Measurements from ENCODE around the gene DGKB. TPM values are rescaled to one million over a fixed set of nuclear protein-coding genes. Genes with fewer than 3 reads are reported as not detected.

Gene DGKB
- total RNA-seq, 2 experiments from 2014 or later = not detected

- no peak overlapping the region for H3K4me3 Mint-ChIP-seq
Measured at GRCh38 chr7:14666913-14667312, 235.6 kb downstream of the DGKB start.

GRCh38 chr7:14666304-14666703 lies 236.2 kb downstream of the DGKB start:
- POLR2A ChIA-PET = no interaction called here

More at GRCh38 chr7:14666913-14667312, 235.6 kb downstream of the DGKB start:
- CTCF ChIA-PET = no interaction called here
- Mint-ChIP-seq H3K4me1 (no peaks in the 10 kb centered on the region), H3K27ac (no peak overlapping the region), H3K27me3 (no peaks in the 10 kb centered on the region), H3K36me3 (ENCODE audit: low read depth) (no peaks in the 10 kb centered on the region), H3K9me3 (no peaks in the 10 kb centered on the region)
- no peak for DNase-seq
- POLR2A ChIA-PET = no interaction called here

GRCh38 chr7:14639801-14640200 lies 262.8 kb downstream of the DGKB start:
- Mint-ChIP-seq H3K4me1 (no peaks in the 10 kb centered on the region), H3K4me3 (no peak overlapping the region), H3K9me3 (peaks cover 6% of the 10 kb centered on the region), H3K27ac (no peak overlapping the region), H3K27me3 (no peaks in the 10 kb centered on the region), H3K36me3 (ENCODE audit: low read depth) (no peaks in the 10 kb centered on the region)
- DNase-seq = no peak
- ChIA-PET CTCF (no interaction called here), POLR2A (no interaction called here)

More at GRCh38 chr7:14666304-14666703, 236.2 kb downstream of the DGKB start:
- Mint-ChIP-seq H3K4me3 (no peak overlapping the region), H3K27me3 (no peaks in the 10 kb centered on the region), H3K4me1 (no peaks in the 10 kb centered on the region), H3K36me3 (ENCODE audit: low read depth) (no peaks in the 10 kb centered on the region), H3K27ac (no peak overlapping the region), H3K9me3 (no peaks in the 10 kb centered on the region)
- CTCF ChIA-PET = no interaction called here
- no peak for DNase-seq

GRCh38 chr7:14639329-14639728 lies 263.2 kb downstream of the DGKB start:
- Mint-ChIP-seq H3K27me3 (no peaks in the 10 kb centered on the region), H3K27ac (no peak overlapping the region), H3K9me3 (peaks cover 6% of the 10 kb centered on the region), H3K4me1 (no peaks in the 10 kb centered on the region), H3K36me3 (ENCODE audit: low read depth) (no peaks in the 10 kb centered on the region), H3K4me3 (no peak overlapping the region)
- POLR2A ChIA-PET = no interaction called here
- no peak for DNase-seq
- CTCF ChIA-PET = no interaction called here

- Mint-ChIP-seq H3K27me3 (no peaks in the 10 kb centered on the region), H3K4me1 (no peaks in the 10 kb centered on the region), H3K4me3 (no peak overlapping the region), H3K9me3 (peaks cover 2% of the 10 kb centered on the region), H3K36me3 (ENCODE audit: low read depth) (no peaks in the 10 kb centered on the region), H3K27ac (no peak overlapping the region)
- ChIA-PET CTCF (no interaction called here), POLR2A (no interaction called here)
- no peak for DNase-seq
Measured at GRCh38 chr7:14637968-14638367, 264.6 kb downstream of the DGKB start.

- no peak for DNase-seq
- Mint-ChIP-seq H3K36me3 (ENCODE audit: low read depth) (no peaks in the 10 kb centered on the region), H3K27me3 (no peaks in the 10 kb centered on the region), H3K27ac (no peak overlapping the region), H3K9me3 (no peaks in the 10 kb centered on the region), H3K4me1 (no peaks in the 10 kb centered on the region), H3K4me3 (no peak overlapping the region)
- ChIA-PET POLR2A (no interaction called here), CTCF (no interaction called here)
Measured at GRCh38 chr7:14635955-14636354, 266.6 kb downstream of the DGKB start.

GRCh38 chr7:14630048-14630447 lies 272.5 kb downstream of the DGKB start:
- ChIA-PET CTCF (no interaction called here), POLR2A (no interaction called here)
- Mint-ChIP-seq H3K27me3 (no peaks in the 10 kb centered on the region), H3K4me1 (no peaks in the 10 kb centered on the region), H3K27ac (no peak overlapping the region), H3K9me3 (no peaks in the 10 kb centered on the region), H3K36me3 (ENCODE audit: low read depth) (no peaks in the 10 kb centered on the region), H3K4me3 (no peak overlapping the region)
- DNase-seq = no peak

GRCh38 chr7:14628516-14628915 lies 274.0 kb downstream of the DGKB start:
- no peak overlapping the region for H3K27ac Mint-ChIP-seq
- no peak for DNase-seq
- H3K4me1 Mint-ChIP-seq = no peaks in the 10 kb centered on the region
- POLR2A ChIA-PET = no interaction called here
- no peak overlapping the region for H3K4me3 Mint-ChIP-seq
- H3K36me3 Mint-ChIP-seq (ENCODE audit: low read depth) = no peaks in the 10 kb centered on the region
- CTCF ChIA-PET = no interaction called here
- H3K9me3 Mint-ChIP-seq = no peaks in the 10 kb centered on the region
- no peaks in the 10 kb centered on the region for H3K27me3 Mint-ChIP-seq

GRCh38 chr7:14626076-14626475 lies 276.5 kb downstream of the DGKB start:
- POLR2A ChIA-PET = no interaction called here
- no peaks in the 10 kb centered on the region for H3K4me1 Mint-ChIP-seq
- no peaks in the 10 kb centered on the region for H3K36me3 Mint-ChIP-seq (ENCODE audit: low read depth)
- DNase-seq = no peak
- H3K27me3 Mint-ChIP-seq = no peaks in the 10 kb centered on the region
- no peaks in the 10 kb centered on the region for H3K9me3 Mint-ChIP-seq
- H3K4me3 Mint-ChIP-seq = no peak overlapping the region
- no peak overlapping the region for H3K27ac Mint-ChIP-seq
- CTCF ChIA-PET = no interaction called here

GRCh38 chr7:14622559-14622958 lies 280.0 kb downstream of the DGKB start:
- POLR2A ChIA-PET = no interaction called here
- no peak overlapping the region for H3K27ac Mint-ChIP-seq
- CTCF ChIA-PET = no interaction called here
- no peaks in the 10 kb centered on the region for H3K27me3 Mint-ChIP-seq
- no peaks in the 10 kb centered on the region for H3K9me3 Mint-ChIP-seq
- no peaks in the 10 kb centered on the region for H3K4me1 Mint-ChIP-seq
- no peak overlapping the region for H3K4me3 Mint-ChIP-seq
- DNase-seq = no peak
- no peaks in the 10 kb centered on the region for H3K36me3 Mint-ChIP-seq (ENCODE audit: low read depth)

- POLR2A ChIA-PET = no interaction called here
Measured at GRCh38 chr7:14606101-14606500, 296.4 kb downstream of the DGKB start.

GRCh38 chr7:14604606-14605005 lies 297.9 kb downstream of the DGKB start:
- CTCF ChIA-PET = no interaction called here
- Mint-ChIP-seq H3K36me3 (ENCODE audit: low read depth) (no peaks in the 10 kb centered on the region), H3K9me3 (no peaks in the 10 kb centered on the region), H3K4me1 (no peaks in the 10 kb centered on the region), H3K27me3 (no peaks in the 10 kb centered on the region), H3K4me3 (no peak overlapping the region), H3K27ac (no peak overlapping the region)
- no peak for DNase-seq
- POLR2A ChIA-PET = no interaction called here

More at GRCh38 chr7:14606101-14606500, 296.4 kb downstream of the DGKB start:
- no peak for DNase-seq
- Mint-ChIP-seq H3K9me3 (no peaks in the 10 kb centered on the region), H3K4me1 (no peaks in the 10 kb centered on the region), H3K27ac (no peak overlapping the region), H3K27me3 (no peaks in the 10 kb centered on the region), H3K36me3 (ENCODE audit: low read depth) (no peaks in the 10 kb centered on the region), H3K4me3 (no peak overlapping the region)
- CTCF ChIA-PET = no interaction called here

- DNase-seq = no peak
- Mint-ChIP-seq H3K9me3 (no peaks in the 10 kb centered on the region), H3K27ac (no peak overlapping the region), H3K4me3 (no peak overlapping the region), H3K4me1 (no peaks in the 10 kb centered on the region), H3K27me3 (no peaks in the 10 kb centered on the region), H3K36me3 (ENCODE audit: low read depth) (no peaks in the 10 kb centered on the region)
- POLR2A ChIA-PET = no interaction called here
- CTCF ChIA-PET = no interaction called here
Measured at GRCh38 chr7:14602851-14603250, 299.7 kb downstream of the DGKB start.

GRCh38 chr7:14600766-14601367 lies 301.7 kb downstream of the DGKB start:
- CTCF ChIA-PET = no interaction called here
- POLR2A ChIA-PET = no interaction called here

GRCh38 chr7:14598978-14599377 lies 303.6 kb downstream of the DGKB start:
- no peak for DNase-seq
- no peaks in the 10 kb centered on the region for H3K36me3 Mint-ChIP-seq (ENCODE audit: low read depth)
- H3K27ac Mint-ChIP-seq = no peak overlapping the region
- POLR2A ChIA-PET = no interaction called here
- H3K4me1 Mint-ChIP-seq = no peaks in the 10 kb centered on the region
- H3K9me3 Mint-ChIP-seq = no peaks in the 10 kb centered on the region
- H3K4me3 Mint-ChIP-seq = no peak overlapping the region
- CTCF ChIA-PET = no interaction called here
- no peaks in the 10 kb centered on the region for H3K27me3 Mint-ChIP-seq

More at GRCh38 chr7:14600766-14601367, 301.7 kb downstream of the DGKB start:
- Mint-ChIP-seq H3K27me3 (no peaks in the 10 kb centered on the region), H3K4me1 (no peaks in the 10 kb centered on the region), H3K9me3 (no peaks in the 10 kb centered on the region), H3K27ac (no peak overlapping the region), H3K36me3 (ENCODE audit: low read depth) (no peaks in the 10 kb centered on the region), H3K4me3 (no peak overlapping the region)
- no peak for DNase-seq

Data from activated CD4-positive, alpha-beta memory T cell treated with anti-CD3 and anti-CD28 coated beads, Interleukin-2, amount 10 ng/mL, durations not matched to agents 7 days and 5 days (primary cell).